HG03139 (cell line): ENCODE measurements around the gene SLC28A1.

Source experiments
- ATAC-seq: cut with Tn5 transposase; IDR thresholded peaks from one replicate; pipeline ENCODE4 v1.9.1; 2021; ENCODE audit not compliant: unreplicated experiment

The SLC28A1 gene

DNA sequence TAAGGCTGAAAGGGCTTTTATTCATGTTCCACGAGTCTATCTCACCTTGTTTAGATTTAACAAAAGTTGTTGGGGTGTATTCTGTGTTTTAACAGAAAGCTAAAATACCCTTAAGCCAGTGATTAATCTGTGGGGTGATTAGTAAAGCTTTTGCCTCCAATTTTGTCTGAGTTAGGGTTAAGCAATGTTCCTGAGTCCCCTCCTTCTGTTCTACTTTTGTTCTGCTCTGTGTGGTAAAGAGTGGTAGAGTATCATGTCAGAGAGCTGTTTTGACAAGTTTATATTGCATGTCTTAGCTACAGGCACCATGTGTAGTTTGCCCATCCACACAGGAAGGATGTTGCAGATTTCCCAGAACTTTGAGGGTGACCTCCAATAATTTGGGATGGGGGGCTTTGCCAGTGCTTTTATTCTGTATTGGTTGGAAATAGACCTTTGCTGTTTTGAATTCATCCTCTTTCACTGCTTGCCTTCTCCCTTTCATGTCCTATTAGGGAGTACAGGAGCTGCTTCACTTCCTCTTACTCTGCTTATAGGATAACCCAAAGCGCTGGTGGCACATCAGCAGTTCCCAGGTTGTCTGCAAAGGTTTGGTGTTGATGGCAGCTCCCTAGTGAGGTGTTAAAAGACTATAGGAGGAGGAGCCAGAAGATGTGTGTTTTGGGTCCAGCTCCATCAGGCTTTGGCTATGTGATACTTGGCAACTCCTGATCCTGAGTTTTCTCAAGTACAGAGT is 104.6 kb downstream of the SLC28A1 start:
- no peak for ATAC-seq

DNA sequence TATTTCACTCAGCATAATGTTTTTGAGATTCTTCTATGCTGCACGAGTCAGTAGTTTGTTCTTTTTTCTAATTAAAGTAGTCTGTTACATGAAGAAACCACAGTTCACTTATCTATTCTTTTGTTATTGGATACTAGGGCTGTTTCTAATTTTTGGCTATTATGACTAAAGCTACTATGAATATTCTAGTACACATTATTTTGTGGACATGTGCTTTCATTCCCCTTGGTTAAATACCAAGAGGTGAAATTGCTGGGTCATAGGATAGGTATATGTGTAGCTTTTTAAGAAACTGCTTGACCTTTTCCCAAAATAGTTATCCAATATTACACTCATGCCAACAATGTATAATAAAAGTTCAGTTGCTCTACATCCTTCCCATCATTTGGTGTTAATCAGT is 106.0 kb downstream of the SLC28A1 start:
- no peak for ATAC-seq

DNA sequence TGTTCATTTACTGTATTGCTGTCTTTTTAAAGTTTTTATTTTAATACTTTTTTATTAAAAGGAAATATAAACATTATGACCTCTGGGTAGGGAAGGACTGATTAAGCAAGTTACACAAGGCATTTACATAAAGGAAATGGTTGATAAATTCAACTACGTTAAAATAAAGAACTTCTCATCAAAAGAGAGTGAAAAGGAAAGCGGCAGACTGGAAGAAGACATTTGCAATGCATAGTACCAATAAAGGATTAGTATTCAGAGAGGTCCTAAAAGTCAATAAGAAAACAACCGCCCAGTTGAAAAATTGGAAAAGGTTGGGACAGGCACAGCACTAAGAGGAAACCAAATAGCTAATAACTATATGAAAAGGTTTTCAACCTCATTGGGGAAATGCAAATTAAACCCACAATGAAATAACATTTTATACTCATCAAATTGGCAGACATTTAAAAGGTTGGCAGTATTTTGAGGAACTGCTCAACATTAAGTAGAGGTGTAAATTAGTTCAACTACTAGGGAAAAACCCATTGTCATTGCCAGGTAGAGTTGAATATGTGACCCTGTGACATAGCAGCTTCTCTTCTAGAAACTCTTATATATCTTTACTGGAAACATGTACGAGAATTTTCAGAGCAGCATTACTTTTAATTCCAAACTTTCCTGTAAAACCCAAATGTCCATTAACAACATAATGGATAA is 106.7 kb downstream of the SLC28A1 start:
- no peak for ATAC-seq

DNA sequence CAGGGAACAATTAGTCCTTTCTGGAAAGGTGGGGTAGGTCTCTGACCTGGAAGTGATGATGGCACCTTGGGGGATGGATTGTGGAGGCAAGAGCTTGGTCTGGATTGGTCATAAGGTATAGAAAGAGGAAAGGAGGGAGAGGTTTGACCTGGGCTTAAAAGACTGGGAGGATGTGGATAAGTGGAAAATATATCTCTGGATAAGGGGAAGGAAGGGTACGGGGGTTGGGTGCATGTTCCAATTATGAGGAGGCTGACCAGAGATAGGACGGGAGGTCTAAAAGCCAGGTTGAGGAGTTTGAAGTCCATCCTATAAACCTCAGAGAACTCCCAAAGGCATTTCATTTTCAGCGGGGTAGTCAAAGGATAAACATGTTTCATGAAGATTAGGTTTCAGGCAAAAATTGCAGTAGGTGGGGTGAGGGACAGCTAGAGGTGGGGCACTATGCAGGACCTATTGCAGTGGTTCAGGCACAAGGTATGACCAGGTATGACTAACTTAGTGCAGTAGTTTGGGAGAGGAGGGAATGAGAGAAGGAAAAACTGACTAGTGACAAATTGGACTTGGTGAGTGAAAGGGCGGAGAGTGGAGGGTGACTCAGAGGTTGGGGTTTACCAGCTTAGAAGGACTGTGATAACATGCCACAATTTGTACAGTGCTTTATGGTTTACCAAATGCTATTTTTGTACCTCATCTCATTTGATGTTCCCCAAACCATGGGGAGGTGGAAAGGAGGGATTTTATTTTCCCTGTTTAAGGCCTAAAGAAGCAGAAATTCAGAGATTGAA is 107.9 kb downstream of the SLC28A1 start:
- ATAC-seq = no peak
